HG02588 (cell line): ENCODE results near the gene HDAC4.

Experiments
- ATAC-seq: cut with Tn5 transposase; IDR thresholded peaks from one replicate; pipeline ENCODE4 v1.9.1; 2021; ENCODE audit warnings: mild to moderate bottlenecking, moderate library complexity; ENCODE audit not compliant: unreplicated experiment

Gene HDAC4

GRCh38 chr2:239148495-239149200 is 252.2 kb downstream of the HDAC4 start:
- no peak for ATAC-seq

- ATAC-seq: no peak
Observed at GRCh38 chr2:239147376-239147775, 253.4 kb downstream of the HDAC4 start.

DNA sequence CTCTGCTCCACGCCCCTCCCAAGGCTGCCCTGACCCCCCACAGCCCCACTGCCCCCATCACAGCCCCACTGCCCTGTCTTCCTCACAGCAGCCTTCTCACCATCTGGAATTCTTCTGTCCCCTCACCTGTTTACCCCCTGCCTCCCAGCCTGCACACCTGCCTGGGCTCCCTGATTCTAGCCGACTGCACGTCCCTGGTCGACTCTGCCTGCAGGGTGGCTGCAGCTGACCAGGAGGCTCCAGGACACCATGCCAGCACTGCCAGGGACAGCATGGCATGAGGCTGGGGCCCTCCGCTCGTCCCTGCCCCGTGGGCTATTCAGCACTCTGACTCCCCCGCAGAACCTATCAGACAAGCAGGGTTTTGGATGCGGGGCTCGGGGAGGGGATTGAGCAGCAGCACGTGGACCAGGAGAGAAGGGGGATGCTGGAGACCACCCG is 254.1 kb downstream of the HDAC4 start:
- no peak for ATAC-seq

DNA sequence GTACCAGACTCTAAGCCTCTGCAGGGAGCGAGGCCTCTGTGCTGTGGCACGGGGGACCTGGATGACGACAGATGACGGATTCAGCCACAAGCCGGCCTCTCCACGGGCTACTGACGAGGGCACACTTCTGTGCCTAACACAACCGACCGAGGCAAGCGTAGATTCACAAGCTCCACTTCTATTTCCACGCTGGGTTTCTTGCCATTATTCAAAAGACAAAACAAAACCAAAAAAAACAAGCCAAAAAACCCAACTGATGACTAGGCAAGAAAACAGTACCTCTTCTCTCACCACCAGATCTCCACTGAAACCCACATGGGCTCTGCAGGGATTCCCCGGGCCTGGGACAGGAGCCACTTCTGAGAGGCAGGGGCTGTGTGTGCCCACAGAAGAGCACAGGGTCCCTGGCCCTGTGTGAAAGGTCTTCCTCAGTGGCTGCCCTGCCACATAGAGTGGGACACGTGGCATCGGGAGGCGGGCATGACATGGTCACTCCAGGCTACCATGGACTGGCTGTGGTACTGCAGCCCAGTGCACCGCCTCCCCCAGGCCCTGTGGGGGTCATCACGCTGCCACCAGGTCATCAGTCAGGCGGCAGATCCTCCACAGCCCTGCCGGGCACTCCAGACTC is 254.7 kb downstream of the HDAC4 start:
- ATAC-seq: no peak

DNA sequence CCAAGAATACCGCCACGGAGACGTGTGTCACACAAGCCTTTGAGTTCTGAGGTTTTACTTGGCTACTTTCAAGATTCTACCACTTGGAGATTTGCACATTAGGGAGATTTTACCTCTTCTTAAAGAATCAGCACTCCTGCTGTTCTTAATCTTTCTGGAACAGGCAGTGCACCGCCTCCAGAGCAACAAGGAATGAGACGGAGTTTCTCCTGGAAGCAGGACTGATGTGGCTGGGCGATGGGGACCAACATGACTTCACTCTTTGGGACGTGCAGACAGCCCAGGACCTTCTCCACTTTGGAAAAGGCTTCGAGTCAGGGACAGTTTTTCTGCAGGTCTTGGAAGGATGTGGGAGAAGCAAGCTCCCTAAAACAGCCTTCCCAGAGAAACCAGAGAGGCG is 255.2 kb downstream of the HDAC4 start:
- ATAC-seq: no peak

- no peak for ATAC-seq
Observed at GRCh38 chr2:239145106-239145505, 255.7 kb downstream of the HDAC4 start.

- ATAC-seq: no peak
Observed at GRCh38 chr2:239144713-239144999, 256.2 kb downstream of the HDAC4 start.

DNA sequence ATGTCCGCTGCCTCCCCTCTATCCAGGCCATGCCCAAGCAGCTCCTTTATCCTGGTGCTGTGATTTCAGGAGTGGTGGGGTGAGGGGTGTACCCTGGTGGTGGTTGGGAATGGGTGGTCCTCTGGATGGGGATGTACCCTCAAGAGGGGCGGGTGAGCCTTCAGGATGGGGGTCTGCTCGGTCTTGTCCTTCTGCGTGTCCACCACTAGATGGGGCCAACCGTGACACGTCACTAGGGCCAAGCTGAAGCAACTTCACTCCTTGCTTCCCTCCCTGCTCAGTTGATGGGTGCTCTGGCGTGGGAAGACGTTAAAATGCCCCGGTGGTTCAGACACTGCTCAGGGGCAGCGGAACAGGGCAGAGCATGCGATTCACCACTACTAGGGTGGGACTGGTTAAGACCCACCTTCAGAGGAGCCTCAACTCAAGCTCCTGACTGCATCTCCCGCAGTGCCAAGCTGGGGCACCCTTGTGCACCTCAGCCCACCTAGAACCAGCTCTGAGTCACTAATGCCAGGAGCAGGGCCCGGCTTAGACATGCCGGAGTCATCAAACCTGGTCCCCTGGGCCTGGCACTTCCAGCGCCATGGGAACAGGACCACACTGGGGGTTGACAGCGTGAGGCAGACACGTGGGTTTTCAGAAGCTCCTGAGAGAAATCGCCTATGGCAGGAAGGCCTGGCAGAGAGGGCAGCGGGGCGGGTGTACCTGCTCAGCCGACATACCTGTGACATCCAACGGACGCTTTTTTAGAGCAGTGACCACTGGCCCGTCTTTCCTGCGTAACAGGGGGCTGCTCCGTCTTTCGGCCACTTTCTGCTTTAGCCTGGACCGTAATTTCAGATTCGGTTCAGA is 256.7 kb downstream of the HDAC4 start:
- no peak for ATAC-seq

DNA sequence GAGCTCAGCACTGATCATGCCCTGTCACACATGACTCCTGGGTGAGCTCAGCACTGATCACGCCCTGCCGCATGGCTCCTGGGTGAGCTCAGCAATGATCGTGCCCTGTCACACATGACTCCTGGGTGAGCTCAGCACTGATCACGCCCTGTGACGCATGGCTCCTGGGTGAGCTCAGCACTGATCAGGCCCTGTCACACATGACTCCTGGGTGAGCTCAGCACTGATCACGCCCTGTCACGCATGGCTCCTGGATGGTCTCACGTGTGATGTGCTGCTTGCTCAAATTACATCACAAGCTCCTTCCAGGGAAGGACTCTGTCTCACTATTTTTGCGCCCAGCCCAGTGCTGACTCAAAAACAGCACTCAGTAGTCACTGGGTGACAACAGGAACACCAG is 258.0 kb downstream of the HDAC4 start:
- no peak for ATAC-seq

GRCh38 chr2:239142296-239142695 is 258.5 kb downstream of the HDAC4 start:
- no peak for ATAC-seq

- no peak for ATAC-seq
Observed at GRCh38 chr2:239141021-239141760, 259.6 kb downstream of the HDAC4 start.

GRCh38 chr2:239140346-239141020 is 260.3 kb downstream of the HDAC4 start:
- ATAC-seq: no peak

- no peak for ATAC-seq
Observed at GRCh38 chr2:239139566-239139965, 261.3 kb downstream of the HDAC4 start.

DNA sequence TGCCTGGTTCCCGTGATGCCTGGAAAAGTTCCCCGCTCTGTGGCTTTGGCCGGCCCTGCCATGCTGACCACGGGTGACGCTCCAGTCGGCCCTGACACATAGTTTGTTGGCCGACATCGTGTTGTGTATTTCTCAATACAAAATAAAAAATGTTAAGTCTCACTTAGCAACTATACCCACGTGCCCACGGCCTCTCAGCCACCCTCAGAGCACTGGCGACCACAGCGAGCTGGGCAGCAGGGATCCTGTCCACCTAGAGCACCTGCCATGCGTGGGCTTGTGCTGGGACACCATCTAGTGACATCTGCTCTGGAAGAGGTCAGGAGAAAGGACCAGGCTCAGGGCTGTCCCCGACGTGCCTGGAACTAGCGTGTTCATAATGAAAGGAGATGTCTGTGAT is 261.7 kb downstream of the HDAC4 start:
- no peak for ATAC-seq

GRCh38 chr2:239138610-239139009 is 262.2 kb downstream of the HDAC4 start:
- ATAC-seq: no peak

GRCh38 chr2:239137898-239138283 is 262.9 kb downstream of the HDAC4 start:
- no peak for ATAC-seq

GRCh38 chr2:239137165-239137897 is 263.5 kb downstream of the HDAC4 start:
- ATAC-seq: no peak

- ATAC-seq: no peak
Observed at GRCh38 chr2:239136762-239137161, 264.1 kb downstream of the HDAC4 start.

- no peak for ATAC-seq
Observed at GRCh38 chr2:239136203-239136602, 264.6 kb downstream of the HDAC4 start.

- ATAC-seq: no peak
Observed at GRCh38 chr2:239135531-239135930, 265.3 kb downstream of the HDAC4 start.
